Spleen (tissue), 7 donors: ENCODE results near the gene CD2.

ENCODE experiments used
- CTCF ChIP-seq, 11 experiments: fragments of 200-600 bp in 7 of 11; fragments of 450-650 bp in 4 of 11; sonication (generic) in 4 of 11; IDR thresholded peaks in 8 of 11; conservative IDR thresholded peaks in 3 of 11; 1 replicate in 7 of 11; 2 replicates in 4 of 11; pipeline versions ENCODE4 v1.4.0 to v1.8.0; 2016 to 2021; ENCODE audit warnings: antibody characterized with exemption in 11 of 11, inconsistent platforms in 4 of 11, mild to moderate bottlenecking in 1 of 11
- POLR2A ChIP-seq, 3 donors: fragments of 450-650 bp; IDR thresholded peaks; one replicate each; pipeline ENCODE4 v1.5.1; 2017; ENCODE audit warnings: antibody characterized with exemption in 3 of 3, mild to moderate bottlenecking in 1 of 3
- POLR2AphosphoS5 ChIP-seq, 3 donors: sonication (generic); formaldehyde crosslinking; IDR thresholded peaks; one replicate each; pipeline ENCODE4 v1.5.1; 2017; ENCODE audit warnings: antibody characterized with exemption in 3 of 3
- donor health status: DM: no; HTN: no; CAD: no; lungs with moderate emphysema.
- donor health status: DM: no; HTN: no; CAD: no.
- donor health status: DM: no; HTN: no; CAD: no.

- TF ChIP-seq CTCF (IDR thresholded peaks at IDR 0.05 in 8 of 11, conservative IDR thresholded peaks at IDR 0.05 in 3 of 11) (no peak), POLR2AphosphoS5 (IDR thresholded peaks at IDR 0.05) (no peak), POLR2A (IDR thresholded peaks at IDR 0.05) (no peak)
Observed at GRCh38 chr1:116794804-116795481, 40.7 kb downstream of the CD2 start.
